PC-9 (cell line): ENCODE results near the gene TSPEAR. TPM values are rescaled to one million over a fixed set of nuclear protein-coding genes. Genes with fewer than 3 reads are reported as not detected.

ENCODE experiments used
- BruUV-seq: library from RNA; stranded (reverse); fragments of 400-500 nt; replicated peaks from 2 replicates; lab custom pipeline; 2021; lab: Mats Ljungman, UMichigan
- CTCF ChIA-PET: fragments of 300-600 bp; sonication (Branson Sonifier 250); formaldehyde crosslinking; loops from one replicate; lab custom pipeline; 2022; ENCODE audit warnings: antibody characterized with exemption; lab: Charles Lee
- POLR2A ChIA-PET: fragments of 300-600 bp; sonication (Branson Sonifier 250); formaldehyde crosslinking; loops from one replicate; lab custom pipeline; 2022; ENCODE audit warnings: antibody characterized with exemption; ENCODE audit not compliant: unreplicated experiment; lab: Charles Lee
- DNase-seq, 2 experiments: peaks; one replicate each; pipeline versions ENCODE4 v3.0.0 to v3.0.0-alpha.2; 2015 to 2022; ENCODE audit warnings: mixed read lengths in 1 of 2
- H2AFZ ChIP-seq: fragments of 200-600 bp; sonication (generic); 2 replicates; pipeline ENCODE4 v1.8.1; 2017; ENCODE audit warnings: antibody characterized with exemption
- H3F3A ChIP-seq: fragments of 200-600 bp; sonication (generic); 2 replicates; pipeline ENCODE4 v1.8.1; 2017; ENCODE audit warnings: antibody characterized with exemption, mild to moderate bottlenecking, low read depth; ENCODE audit not compliant: insufficient read depth
- H3K27ac ChIP-seq: fragments of 200-600 bp; sonication (generic); 2 replicates; pipeline ENCODE4 v1.6.1; 2016; ENCODE audit warnings: mixed run types
- H3K27me3 ChIP-seq: fragments of 200-600 bp; sonication (generic); 2 replicates; pipeline ENCODE4 v1.6.1; 2016; ENCODE audit warnings: low read depth, mixed run types; ENCODE audit not compliant: insufficient read depth
- H3K36me3 ChIP-seq: fragments of 200-600 bp; sonication (generic); 2 replicates; pipeline ENCODE4 v1.6.1; 2016; ENCODE audit warnings: low read depth, mixed run types
- H3K4me1 ChIP-seq: fragments of 200-600 bp; sonication (generic); replicated peaks from 2 replicates; pipeline ENCODE4 v1.6.1; 2016; ENCODE audit warnings: mixed run types; ENCODE audit not compliant: insufficient read depth
- H3K4me2 ChIP-seq: fragments of 200-600 bp; sonication (generic); 2 replicates; pipeline ENCODE4 v1.6.1; 2017; ENCODE audit warnings: mixed run types
- H3K4me3 ChIP-seq: fragments of 200-600 bp; sonication (generic); 2 replicates; pipeline ENCODE4 v1.6.1; 2016; ENCODE audit warnings: mixed run types
- H3K79me2 ChIP-seq: fragments of 200-600 bp; sonication (generic); 2 replicates; pipeline ENCODE4 v1.6.1; 2017; ENCODE audit warnings: low read depth, mixed run types
- H3K9me2 ChIP-seq: fragments of 200-600 bp; sonication (generic); 2 replicates; pipeline ENCODE4 v1.8.1; 2017; ENCODE audit warnings: mild to moderate bottlenecking; ENCODE audit not compliant: insufficient read depth
- H3K9me3 ChIP-seq: fragments of 200-600 bp; sonication (generic); 2 replicates; pipeline ENCODE4 v1.8.1; 2016; ENCODE audit warnings: low read depth; ENCODE audit not compliant: insufficient read depth
- H4K20me1 ChIP-seq: fragments of 200-600 bp; sonication (generic); 2 replicates; pipeline ENCODE4 v1.8.1; 2017; ENCODE audit not compliant: insufficient read depth
- EZH2 ChIP-seq: fragments of 200-600 bp; sonication (generic); IDR thresholded peaks from 2 replicates; pipeline ENCODE4 v1.8.0; 2017; ENCODE audit warnings: antibody characterized with exemption, low read depth
- intact Hi-C: fragments of 100-400 bp; cut with micrococcal nuclease; formaldehyde crosslinking; loops from one replicate; pipeline ENCODE4 v1.10.0; 2022; ENCODE audit not compliant: unreplicated experiment
- total RNA-seq: library from RNA; stranded (reverse); gene quantifications from 2 replicates; pipeline ENCODE4 v1.2.3, GENCODE V29; 2021
- TF ChIP-seq, protein P1 (sequence below): fragments of 200-600 bp; sonication (generic); conservative IDR thresholded peaks from 2 replicates; pipeline ENCODE4 v1.6.1; 2017; ENCODE audit warnings: mixed run types, antibody characterized with exemption, mild to moderate bottlenecking, moderate library complexity

TSPEAR gene
- total RNA-seq, 1 experiment from 2014 or later = not detected

DNA sequence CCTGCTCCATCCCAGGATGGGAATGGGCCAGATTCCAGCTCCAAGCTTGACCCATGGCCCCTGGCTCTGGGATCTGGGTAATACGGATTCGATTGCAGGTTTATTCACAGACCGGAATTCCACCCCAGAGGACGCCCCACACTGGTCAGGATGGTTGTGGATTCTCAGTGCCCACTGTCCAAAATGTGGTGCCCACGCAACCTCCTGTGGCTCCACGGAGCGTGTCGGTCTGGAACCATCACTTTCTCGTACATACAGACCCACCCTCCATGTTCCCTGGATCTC lies 203.0 kb downstream of the TSPEAR start:
- no peak overlapping the region for H3K27ac ChIP-seq
- H4K20me1 ChIP-seq = no peaks in the 10 kb centered on the region
- no peaks in the 10 kb centered on the region for H3K9me3 ChIP-seq
- no peaks in the 10 kb centered on the region for H3F3A ChIP-seq
- H3K4me1 ChIP-seq = no peaks in the 10 kb centered on the region
- intact Hi-C loops = no loop called here
- BruUV-seq = no TSS peak
- peaks cover 68% of the 10 kb centered on the region for H3K27me3 ChIP-seq
- H3K9me2 ChIP-seq = no peaks in the 10 kb centered on the region
- no peak overlapping the region for H2AFZ ChIP-seq
- no peaks in the 10 kb centered on the region for H3K36me3 ChIP-seq
- H3K4me2 ChIP-seq = no peak overlapping the region
- CTCF ChIA-PET = no interaction called here
- H3K79me2 ChIP-seq = no peaks in the 10 kb centered on the region
- TF ChIP-seq, protein P1, sequence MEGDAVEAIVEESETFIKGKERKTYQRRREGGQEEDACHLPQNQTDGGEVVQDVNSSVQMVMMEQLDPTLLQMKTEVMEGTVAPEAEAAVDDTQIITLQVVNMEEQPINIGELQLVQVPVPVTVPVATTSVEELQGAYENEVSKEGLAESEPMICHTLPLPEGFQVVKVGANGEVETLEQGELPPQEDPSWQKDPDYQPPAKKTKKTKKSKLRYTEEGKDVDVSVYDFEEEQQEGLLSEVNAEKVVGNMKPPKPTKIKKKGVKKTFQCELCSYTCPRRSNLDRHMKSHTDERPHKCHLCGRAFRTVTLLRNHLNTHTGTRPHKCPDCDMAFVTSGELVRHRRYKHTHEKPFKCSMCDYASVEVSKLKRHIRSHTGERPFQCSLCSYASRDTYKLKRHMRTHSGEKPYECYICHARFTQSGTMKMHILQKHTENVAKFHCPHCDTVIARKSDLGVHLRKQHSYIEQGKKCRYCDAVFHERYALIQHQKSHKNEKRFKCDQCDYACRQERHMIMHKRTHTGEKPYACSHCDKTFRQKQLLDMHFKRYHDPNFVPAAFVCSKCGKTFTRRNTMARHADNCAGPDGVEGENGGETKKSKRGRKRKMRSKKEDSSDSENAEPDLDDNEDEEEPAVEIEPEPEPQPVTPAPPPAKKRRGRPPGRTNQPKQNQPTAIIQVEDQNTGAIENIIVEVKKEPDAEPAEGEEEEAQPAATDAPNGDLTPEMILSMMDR = no peak
- TF ChIP-seq EZH2 = no peak
- POLR2A ChIA-PET = no interaction called here
- no peak overlapping the region for H3K4me3 ChIP-seq
- no peak for DNase-seq

DNA sequence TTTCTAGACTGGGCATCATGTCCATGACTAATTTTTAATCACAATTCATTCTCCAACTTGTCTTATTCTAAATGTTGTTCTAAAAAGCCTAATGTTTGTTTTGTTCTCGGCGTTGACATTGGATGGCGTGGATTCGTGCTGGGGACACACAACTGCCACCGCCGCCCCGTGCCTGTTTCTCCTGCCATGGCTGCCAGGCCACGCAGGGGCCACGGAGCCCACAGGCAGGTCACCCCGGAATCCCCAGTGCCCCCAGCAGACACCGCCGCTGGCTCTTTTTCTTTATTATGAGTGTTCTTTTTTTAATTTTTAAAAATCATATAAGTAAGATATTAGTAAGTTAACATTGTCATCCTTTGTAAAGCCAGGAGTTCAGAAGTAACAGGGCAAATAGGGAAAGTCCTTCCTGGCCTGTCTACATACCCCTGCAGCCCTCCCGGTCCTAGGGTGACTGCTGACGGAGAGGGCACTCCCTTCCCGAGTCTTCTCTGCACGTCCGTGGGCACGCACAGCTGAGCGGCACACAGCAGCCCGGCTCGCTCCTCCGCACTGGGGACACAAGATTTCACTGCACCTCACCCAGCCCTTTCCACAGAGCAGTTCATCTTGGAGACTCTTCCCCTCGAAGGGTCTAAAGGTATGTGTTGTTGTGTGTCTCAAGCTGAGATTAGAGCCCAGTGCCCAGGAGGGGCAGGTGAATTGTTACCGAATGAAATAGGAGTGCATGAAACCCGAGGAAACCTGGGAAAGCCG lies 203.5 kb downstream of the TSPEAR start:
- TF ChIP-seq EZH2 = no peak
- TF ChIP-seq, protein P1 = no peak
- H3K27me3 ChIP-seq = peaks cover 66% of the 10 kb centered on the region
- no peak overlapping the region for H3K4me2 ChIP-seq
- no peaks in the 10 kb centered on the region for H3K9me2 ChIP-seq
- no TSS peak for BruUV-seq
- intact Hi-C loops = no loop called here
- no peaks in the 10 kb centered on the region for H3K9me3 ChIP-seq
- ChIA-PET CTCF (no interaction called here), POLR2A (no interaction called here)
- no peak overlapping the region for H3K27ac ChIP-seq
- H2AFZ ChIP-seq = no peak overlapping the region
- no peak overlapping the region for H3K4me3 ChIP-seq
- no peaks in the 10 kb centered on the region for H3K4me1 ChIP-seq
- H3K36me3 ChIP-seq = no peaks in the 10 kb centered on the region
- H3F3A ChIP-seq = no peaks in the 10 kb centered on the region
- no peaks in the 10 kb centered on the region for H3K79me2 ChIP-seq
- DNase-seq = no peak
- no peaks in the 10 kb centered on the region for H4K20me1 ChIP-seq

DNA sequence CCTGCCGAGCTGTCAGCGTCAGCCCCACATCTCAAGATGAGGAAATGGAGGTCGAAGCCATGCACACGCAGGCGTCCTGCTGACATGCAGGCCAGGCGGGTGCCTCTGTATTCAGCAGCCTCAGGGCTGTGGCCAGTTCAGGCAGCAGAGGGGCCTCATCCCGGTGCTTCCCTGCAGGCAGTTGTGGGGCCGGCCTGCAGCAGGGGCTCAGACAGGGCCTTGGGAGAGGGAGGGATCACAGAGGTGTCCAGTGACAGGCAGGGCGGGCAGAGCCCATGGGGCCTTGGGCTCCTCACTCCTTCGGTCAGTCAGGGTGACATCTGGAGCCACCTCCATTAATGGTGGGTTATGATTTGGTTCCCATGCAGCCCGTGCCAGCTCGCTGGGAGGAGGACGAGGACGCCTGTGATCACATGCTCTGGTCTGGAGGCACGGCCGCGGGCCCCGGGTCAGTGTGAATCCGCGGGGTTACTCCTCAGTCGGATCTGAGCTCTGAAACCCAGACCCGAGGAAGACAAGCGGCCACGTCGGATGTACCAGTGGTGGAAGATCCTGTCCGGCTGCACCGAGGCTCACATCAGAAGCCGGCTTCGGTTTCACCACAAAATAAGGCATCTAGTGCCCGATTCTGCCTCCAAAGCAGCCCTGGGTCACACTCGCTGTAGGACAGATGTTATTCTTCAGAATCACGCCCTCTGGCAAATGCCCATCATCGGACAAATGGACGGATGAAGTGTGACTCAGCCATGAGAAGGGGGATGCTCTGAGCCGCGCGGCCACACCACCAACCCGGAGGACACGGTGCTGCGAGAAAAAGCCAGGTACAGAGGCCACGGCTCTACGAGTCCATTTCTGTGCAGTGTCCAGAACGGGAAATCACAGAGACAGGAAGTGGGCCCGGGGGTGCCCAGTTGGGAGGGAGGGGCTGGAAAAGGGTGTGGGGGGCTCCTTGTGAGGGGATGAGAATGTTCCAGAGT lies 204.8 kb downstream of the TSPEAR start:
- H3F3A ChIP-seq = no peaks in the 10 kb centered on the region
- H4K20me1 ChIP-seq = no peaks in the 10 kb centered on the region
- no peak overlapping the region for H3K4me3 ChIP-seq
- no peaks in the 10 kb centered on the region for H3K79me2 ChIP-seq
- POLR2A ChIA-PET = no interaction called here
- no peak for DNase-seq
- TF ChIP-seq EZH2 = no peak
- TF ChIP-seq, protein P1 = no peak
- no peak overlapping the region for H3K27ac ChIP-seq
- no peaks in the 10 kb centered on the region for H3K36me3 ChIP-seq
- H3K4me2 ChIP-seq = no peak overlapping the region
- no peak overlapping the region for H2AFZ ChIP-seq
- no peaks in the 10 kb centered on the region for H3K9me2 ChIP-seq
- intact Hi-C loops = no loop called here
- peaks cover 68% of the 10 kb centered on the region for H3K27me3 ChIP-seq
- no peaks in the 10 kb centered on the region for H3K4me1 ChIP-seq
- no TSS peak for BruUV-seq
- H3K9me3 ChIP-seq = no peaks in the 10 kb centered on the region
- CTCF ChIA-PET = no interaction called here
